IMR-90 (cell line): ENCODE results near the gene FBN1. TPM values are rescaled to one million over a fixed set of nuclear protein-coding genes. Genes with fewer than 3 reads are reported as not detected.

ENCODE experiments used
- ATAC-seq: fragments of 200-7000 bp; cut with Tn5 transposase; 2 replicates; pipeline ENCODE4 v1.9.1; 2020; ENCODE audit warnings: low read depth, mild to moderate bottlenecking, moderate library complexity
- BruUV-seq: library from RNA; stranded (reverse); fragments of 400-500 nt; replicated peaks from 2 replicates; lab custom pipeline; 2021; lab: Mats Ljungman, UMichigan
- CTCF ChIA-PET: fragments of 300-600 bp; formaldehyde crosslinking; extraction: SDS; loops from one replicate; lab custom pipeline; 2021; ENCODE audit warnings: antibody characterized with exemption; lab: Yijun Ruan, JAX
- POLR2A ChIA-PET: fragments of 300-600 bp; sonication (Branson Sonifier 250); formaldehyde crosslinking; loops from one replicate; lab custom pipeline; 2022; ENCODE audit warnings: antibody characterized with exemption; ENCODE audit not compliant: unreplicated experiment; lab: Charles Lee
- DNase-seq: peaks from one replicate; pipeline ENCODE4 v3.0.0; 2013
- H2AFZ ChIP-seq: replicated peaks from 2 replicates; pipeline ENCODE3; 2013; ENCODE audit warnings: low read length, mild to moderate bottlenecking; ENCODE audit not compliant: poor library complexity
- H2AK5ac ChIP-seq: 2 replicates; pipeline ENCODE4 v1.6.1; 2013; ENCODE audit warnings: low read depth, low read length, inconsistent platforms
- H2AK9ac ChIP-seq: replicated peaks from 2 replicates; pipeline ENCODE3; 2013; ENCODE audit warnings: mild to moderate bottlenecking, low read depth, low read length, moderate library complexity; ENCODE audit not compliant: poor library complexity
- H2BK120ac ChIP-seq: 2 replicates; pipeline ENCODE4 v1.6.1; 2013; ENCODE audit warnings: low read depth, low read length, inconsistent platforms
- H2BK15ac ChIP-seq: 3 replicates; pipeline ENCODE4 v1.6.1; 2013; ENCODE audit warnings: low read depth, low read length, inconsistent platforms
- H2BK20ac ChIP-seq: 2 replicates; pipeline ENCODE4 v1.6.1; 2013; ENCODE audit warnings: low read depth, mild to moderate bottlenecking, inconsistent platforms, low read length, moderate library complexity
- H2BK5ac ChIP-seq: 2 replicates; pipeline ENCODE4 v1.6.1; 2013; ENCODE audit warnings: mild to moderate bottlenecking, low read depth, low read length, inconsistent platforms; ENCODE audit not compliant: poor library complexity, severe bottlenecking
- H3K14ac ChIP-seq: replicated peaks from 2 replicates; pipeline ENCODE4 v1.6.1; 2013; ENCODE audit warnings: low read depth, low read length, inconsistent platforms
- H3K18ac ChIP-seq: 2 replicates; pipeline ENCODE4 v1.6.1; 2013; ENCODE audit warnings: low read depth, low read length, control low read depth
- H3K23ac ChIP-seq: 2 replicates; pipeline ENCODE4 v1.6.1; 2013; ENCODE audit warnings: low read depth, low read length, inconsistent platforms
- H3K27ac ChIP-seq: 2 replicates; pipeline ENCODE4 v1.5.1; 2013; ENCODE audit warnings: mild to moderate bottlenecking, control low read depth, low read length; ENCODE audit not compliant: insufficient read depth
- H3K27me3 ChIP-seq: 2 replicates; pipeline ENCODE4 v1.6.1; 2013; ENCODE audit warnings: low read length; ENCODE audit not compliant: control insufficient read depth, insufficient read depth
- H3K36me3 ChIP-seq: 2 replicates; pipeline ENCODE4 v1.6.1; 2013; ENCODE audit warnings: low read length, mixed read lengths; ENCODE audit not compliant: control insufficient read depth, insufficient read depth
- H3K4ac ChIP-seq: 2 replicates; pipeline ENCODE4 v1.6.1; 2013; ENCODE audit warnings: low read depth, low read length, inconsistent platforms
- H3K4me1 ChIP-seq: 2 replicates; pipeline ENCODE4 v1.6.1; 2013; ENCODE audit warnings: low read length, mixed read lengths; ENCODE audit not compliant: control insufficient read depth, insufficient read depth
- H3K4me2 ChIP-seq: 2 replicates; pipeline ENCODE4 v1.6.1; 2013; ENCODE audit warnings: low read depth, mild to moderate bottlenecking, control low read depth, low read length, moderate library complexity
- H3K4me3 ChIP-seq: 2 replicates; pipeline ENCODE4 v1.5.1; 2013; ENCODE audit warnings: low read depth, mild to moderate bottlenecking, control low read depth, low read length, moderate library complexity; ENCODE audit not compliant: insufficient read depth
- H3K56ac ChIP-seq: 2 replicates; pipeline ENCODE4 v1.6.1; 2013; ENCODE audit warnings: low read length, inconsistent platforms; ENCODE audit not compliant: insufficient read depth; ENCODE audit errors: extremely low read depth
- H3K79me1 ChIP-seq, 2 experiments: 2 replicates each; pipeline ENCODE4 v1.6.1; 2013; ENCODE audit warnings: low read length in 2 of 2, inconsistent platforms in 1 of 2, low read depth in 1 of 2
- H3K9ac ChIP-seq: 2 replicates; pipeline ENCODE4 v1.6.1; 2013; ENCODE audit warnings: low read depth, low read length, control low read depth
- H3K9me1 ChIP-seq: 2 replicates; pipeline ENCODE4 v1.6.1; 2013; ENCODE audit warnings: low read length, inconsistent platforms; ENCODE audit not compliant: insufficient read depth
- H3K9me3 ChIP-seq: 2 replicates; pipeline ENCODE4 v1.6.1; 2013; ENCODE audit warnings: low read length; ENCODE audit not compliant: control insufficient read depth, insufficient read depth
- H4K20me1 ChIP-seq: 2 replicates; pipeline ENCODE4 v1.6.1; 2013; ENCODE audit warnings: low read length, inconsistent platforms; ENCODE audit not compliant: insufficient read depth
- H4K5ac ChIP-seq: 2 replicates; pipeline ENCODE4 v1.6.1; 2013; ENCODE audit warnings: mild to moderate bottlenecking, low read depth, low read length, control low read depth
- H4K8ac ChIP-seq, 2 experiments: 2 replicates each; pipeline ENCODE4 v1.6.1; 2013; ENCODE audit warnings: low read depth in 2 of 2, low read length in 2 of 2, control low read depth in 1 of 2, inconsistent platforms in 1 of 2
- H4K91ac ChIP-seq: 2 replicates; pipeline ENCODE4 v1.6.1; 2013; ENCODE audit warnings: low read depth, low read length, inconsistent platforms; ENCODE audit not compliant: insufficient read depth
- CHD1 ChIP-seq: IDR thresholded peaks from 2 replicates; pipeline ENCODE4 v1.6.1; 2012; ENCODE audit warnings: low read depth, low read length, improper control_type of control experiment
- MAFK ChIP-seq: IDR thresholded peaks from 2 replicates; pipeline ENCODE4 v1.6.1; 2012; ENCODE audit warnings: low read depth, low read length, improper control_type of control experiment
- NFE2L2 ChIP-seq: fragments of 150-350 bp; IDR thresholded peaks from 2 replicates; pipeline ENCODE4 v1.6.1; 2016; ENCODE audit warnings: low read depth, mild to moderate bottlenecking, low read length
- POLR2A ChIP-seq: IDR thresholded peaks from 2 replicates; pipeline ENCODE4 v1.6.1; 2012; ENCODE audit warnings: mild to moderate bottlenecking, low read depth, low read length
- RFX5 ChIP-seq: IDR thresholded peaks from 2 replicates; pipeline ENCODE4 v1.8.0; 2012; ENCODE audit warnings: low read depth, mild to moderate bottlenecking, low read length, moderate library complexity
- WGBS, 2 experiments: methylation state at CpG; one replicate each; pipeline versions ENCODE4 v1.1.5 to v1.1.7; 2013; ENCODE audit warnings: missing lambda C conversion rate in 2 of 2; ENCODE audit not compliant: insufficient read length in 1 of 2; ENCODE audit errors: extremely low coverage in 2 of 2; 5-methylcytosine and 5-hydroxymethylcytosine counted together
- dilution Hi-C: fragments of 300-500 bp; cut with HindIII; formaldehyde crosslinking; loops from one replicate; pipeline ENCODE4 v1.14.3; 2018; ENCODE audit warnings: low sequenced_read_pairs; ENCODE audit not compliant: unreplicated experiment
- in situ Hi-C: fragments of 300-500 bp; cut with MboI; formaldehyde crosslinking; loops from 3 replicates; pipeline ENCODE4 v1.14.3; 2019; ENCODE audit warnings: low sequenced_read_pairs, inconsistent platforms, mixed read lengths
- intact Hi-C: fragments of 100-400 bp; cut with micrococcal nuclease; formaldehyde crosslinking; loops from 2 replicates; pipeline ENCODE4 v1.10.0; 2022
- polyA plus RNA-seq, 3 experiments: library from polyadenylated mRNA; depleted of rRNA; stranded (reverse); fragments of >200 nt; gene quantifications; 2 replicates each; pipeline ENCODE4 v1.2.3, GENCODE V29; 2012; ENCODE audit warnings: low replicate concordance in 1 of 3
- total RNA-seq: library from RNA; depleted of rRNA; stranded (reverse); fragments of >200 nt; gene quantifications from 2 replicates; pipeline ENCODE4 v1.2.3, GENCODE V29; 2012

Gene FBN1
- total and polyA plus RNA-seq, 2 of the 4 experiments (the other 2 are of a cell fraction): 134 to 283 TPM

DNA sequence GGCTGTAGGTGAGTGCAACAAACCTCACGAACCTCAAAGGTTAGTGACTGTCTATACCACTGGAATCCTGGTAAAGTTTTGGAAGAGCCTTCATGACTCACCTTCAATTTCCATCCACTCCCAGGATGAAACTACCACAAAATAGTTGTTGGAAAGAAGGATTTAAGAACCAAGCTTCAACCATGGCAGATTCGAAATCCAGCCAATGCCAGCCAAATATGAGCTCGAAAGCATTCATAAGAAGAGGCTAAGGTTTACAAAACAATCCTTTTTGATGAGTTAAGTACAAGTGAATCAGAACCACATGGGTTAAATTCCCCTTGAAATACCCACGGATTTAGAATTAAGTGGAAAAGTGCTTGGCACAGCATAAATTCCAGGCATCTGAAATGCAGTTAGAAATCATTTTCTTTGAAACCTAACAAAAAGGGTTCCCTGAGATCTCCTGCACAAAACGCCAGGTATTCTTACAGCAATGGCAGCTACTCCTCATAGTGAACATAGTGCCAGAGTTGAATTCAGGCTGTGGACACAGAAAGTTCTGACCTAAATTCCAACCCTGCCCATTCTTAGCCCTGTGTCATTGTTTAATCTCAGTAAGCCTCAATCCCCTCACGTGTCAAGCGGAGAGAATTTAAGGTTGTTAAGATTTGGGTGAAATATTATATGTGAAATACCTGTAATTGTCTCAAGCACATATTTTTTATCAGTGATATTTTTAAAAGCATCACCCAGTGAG is 89.2 kb downstream of the FBN1 start:
- DNase-seq (peak; percentile 20), ATAC-seq (no peak)
- no peak overlapping the region; the same call in 1 of the 2 replicates for H4K5ac ChIP-seq
- peak overlapping the region; percentile 58; the same call in 1 of the 2 replicates for H3K18ac ChIP-seq
- no peaks in the 10 kb centered on the region for H3K9me3 ChIP-seq
- intact Hi-C loops (no loop called here), in situ Hi-C loops (no loop called here), dilution Hi-C loops (no loop called here)
- H3K79me1 ChIP-seq: peaks cover 40 to 81% of the 10 kb centered on the region in 2 experiments
- CTCF ChIA-PET: interaction anchor here (1.0 kb wide), 1 partner anchor 167 kb away, joined by 3 read pairs; no protein-coding TSS in a partner anchor
- no peak overlapping the region for H3K4me2 ChIP-seq
- peaks cover 4% of the 10 kb centered on the region; the same call in 1 of the 2 replicates for H3K36me3 ChIP-seq
- H3K9ac ChIP-seq: no peak overlapping the region
- H4K91ac ChIP-seq: no peak overlapping the region
- H3K4me1 ChIP-seq: peaks cover 22% of the 10 kb centered on the region
- no peak overlapping the region for H3K56ac ChIP-seq
- 100% methylated on average over 1 of the region's 7 CpGs; no CpG with 5 or more reads in 1 of the 2 experiments for WGBS, 2 experiments
- TF ChIP-seq POLR2A (no peak), RFX5 (no peak), CHD1 (no peak), NFE2L2 (no peak), MAFK (peak; percentile 93)
- H2AK9ac ChIP-seq: no peak overlapping the region
- peak overlapping the region; percentile 95 for H2BK5ac ChIP-seq
- peak overlapping the region; percentile 41; the same call in 1 of the 2 replicates for H3K23ac ChIP-seq
- peak overlapping the region; percentile 72 for H2BK20ac ChIP-seq
- H4K20me1 ChIP-seq: no peaks in the 10 kb centered on the region
- H3K4me3 ChIP-seq: no peak overlapping the region
- H3K27ac ChIP-seq: no peak overlapping the region
- BruUV-seq: no TSS peak
- peak overlapping the region; percentile 16 for H3K14ac ChIP-seq
- POLR2A ChIA-PET: interaction anchor here (0.6 kb wide), 1 partner anchor 157 kb away, joined by 4 read pairs; no protein-coding TSS in a partner anchor
- H2BK15ac ChIP-seq: peak overlapping the region; percentile 59; the same call in 2 of the 3 replicates
- H4K8ac ChIP-seq: peak overlapping the region in 1 of 2 experiments; percentile 18; a peak in 1 of 4 replicates
- H2BK120ac ChIP-seq: peak overlapping the region; percentile 36
- peaks cover 6% of the 10 kb centered on the region for H3K9me1 ChIP-seq
- H2AFZ ChIP-seq: no peak overlapping the region
- no peaks in the 10 kb centered on the region for H3K27me3 ChIP-seq
- peak overlapping the region; percentile 67; the same call in 1 of the 2 replicates for H2AK5ac ChIP-seq
- peak overlapping the region; percentile 46; the same call in 1 of the 2 replicates for H3K4ac ChIP-seq
